ENCODE measurements around the gene ADAMTS6. TPM values are rescaled to one million over a fixed set of nuclear protein-coding genes. Genes with fewer than 3 reads are reported as not detected.

The ADAMTS6 gene
- total RNA-seq, 1 donor from 2014 or later = 16.7 TPM

GRCh38 chr5:65102976-65103711 lies 378.6 kb downstream of the ADAMTS6 start:
- peaks cover 47% of the 10 kb centered on the region for H3K4me1 Mint-ChIP-seq (ENCODE audit: unreplicated experiment)
- H3K36me3 Mint-ChIP-seq (ENCODE audit: low read depth, unreplicated experiment) = peaks cover 10% of the 10 kb centered on the region
- no peak for TF ChIP-seq CTCF (IDR thresholded peaks at IDR 0.05; ENCODE audit: unreplicated experiment)
- DNase-seq (ENCODE audit: low spot score) = peak; percentile 40
- H3K27ac Mint-ChIP-seq (ENCODE audit: unreplicated experiment) = peak overlapping the region; percentile 94
- H3K27me3 Mint-ChIP-seq (ENCODE audit: unreplicated experiment) = peaks cover 11% of the 10 kb centered on the region
- H3K4me3 Mint-ChIP-seq (ENCODE audit: unreplicated experiment) = no peak overlapping the region
- H3K9me3 Mint-ChIP-seq (ENCODE audit: unreplicated experiment) = no peaks in the 10 kb centered on the region

GRCh38 chr5:65102371-65102975 lies 379.2 kb downstream of the ADAMTS6 start:
- no peaks in the 10 kb centered on the region for H3K9me3 Mint-ChIP-seq (ENCODE audit: unreplicated experiment)
- H3K4me1 Mint-ChIP-seq (ENCODE audit: unreplicated experiment) = peaks cover 47% of the 10 kb centered on the region
- H3K36me3 Mint-ChIP-seq (ENCODE audit: low read depth, unreplicated experiment) = peaks cover 7% of the 10 kb centered on the region
- TF ChIP-seq CTCF (IDR thresholded peaks at IDR 0.05; ENCODE audit: unreplicated experiment) = no peak
- peak; percentile 14 for DNase-seq (ENCODE audit: low spot score)
- peak overlapping the region; percentile 94 for H3K27ac Mint-ChIP-seq (ENCODE audit: unreplicated experiment)
- peak overlapping the region; percentile 85 for H3K4me3 Mint-ChIP-seq (ENCODE audit: unreplicated experiment)
- peaks cover 11% of the 10 kb centered on the region for H3K27me3 Mint-ChIP-seq (ENCODE audit: unreplicated experiment)

GRCh38 chr5:65101632-65102100 lies 380.1 kb downstream of the ADAMTS6 start:
- peak overlapping the region; percentile 94 for H3K27ac Mint-ChIP-seq (ENCODE audit: unreplicated experiment)
- H3K4me3 Mint-ChIP-seq (ENCODE audit: unreplicated experiment) = no peak overlapping the region
- peaks cover 11% of the 10 kb centered on the region for H3K27me3 Mint-ChIP-seq (ENCODE audit: unreplicated experiment)
- peaks cover 6% of the 10 kb centered on the region for H3K36me3 Mint-ChIP-seq (ENCODE audit: low read depth, unreplicated experiment)
- H3K9me3 Mint-ChIP-seq (ENCODE audit: unreplicated experiment) = no peaks in the 10 kb centered on the region
- TF ChIP-seq CTCF (IDR thresholded peaks at IDR 0.05; ENCODE audit: unreplicated experiment) = no peak
- H3K4me1 Mint-ChIP-seq (ENCODE audit: unreplicated experiment) = peaks cover 47% of the 10 kb centered on the region
- no peak for DNase-seq (ENCODE audit: low spot score)

- Mint-ChIP-seq H3K27ac (ENCODE audit: unreplicated experiment) (peak overlapping the region; percentile 94), H3K4me3 (ENCODE audit: unreplicated experiment) (no peak overlapping the region), H3K27me3 (ENCODE audit: unreplicated experiment) (peaks cover 11% of the 10 kb centered on the region), H3K36me3 (ENCODE audit: low read depth, unreplicated experiment) (peaks cover 2% of the 10 kb centered on the region), H3K4me1 (ENCODE audit: unreplicated experiment) (peaks cover 43% of the 10 kb centered on the region), H3K9me3 (ENCODE audit: unreplicated experiment) (no peaks in the 10 kb centered on the region)
- peak; percentile 56 for DNase-seq (ENCODE audit: low spot score)
- TF ChIP-seq CTCF (IDR thresholded peaks at IDR 0.05; ENCODE audit: unreplicated experiment) = peak; percentile 50
These were observed 380.6 kb downstream of the ADAMTS6 start for GRCh38 chr5:65100911-65101631.

Other genes starting within 250 kb of the ADAMTS6 start
- 28.9 TPM for gene CENPK, start 81.2 kb upstream of the ADAMTS6 start, total RNA-seq (ENCODE audit: unreplicated experiment)
- gene PPWD1, start 81.4 kb upstream of the ADAMTS6 start, total RNA-seq (ENCODE audit: unreplicated experiment) = 44.9 TPM
- gene TRIM23, start 142.4 kb upstream of the ADAMTS6 start, total RNA-seq (ENCODE audit: unreplicated experiment) = 12.8 TPM
- gene SHLD3, start 143.1 kb upstream of the ADAMTS6 start, total RNA-seq (ENCODE audit: unreplicated experiment) = 2.8 TPM
- 20.3 TPM for gene TRAPPC13, start 143.1 kb upstream of the ADAMTS6 start, total RNA-seq (ENCODE audit: unreplicated experiment)
- 8.3 TPM for gene SGTB, start 240.2 kb upstream of the ADAMTS6 start, total RNA-seq (ENCODE audit: unreplicated experiment)
- 45.8 TPM for gene NLN, start 240.3 kb upstream of the ADAMTS6 start, total RNA-seq (ENCODE audit: unreplicated experiment)